Choroid plexus epithelial cell (primary cell): Measurements from ENCODE around the gene TRAF3IP1.

Experiments used
- DNase-seq: peaks from one replicate; pipeline ENCODE4 v3.0.0-alpha.2; 2010; ENCODE audit warnings: low read depth
- H3K4me3 ChIP-seq: 2 replicates; pipeline ENCODE4 v1.5.1; 2011; ENCODE audit warnings: low read depth, mild to moderate bottlenecking, control low read depth, low read length, moderate library complexity
- CTCF ChIP-seq: conservative IDR thresholded peaks from 2 replicates; pipeline ENCODE4 v1.5.1; 2011; ENCODE audit warnings: low read depth, mild to moderate bottlenecking, control low read depth, inconsistent platforms, low read length, moderate library complexity

Gene TRAF3IP1

GRCh38 chr2:238288650-238289573 lies 31.4 kb upstream of the TRAF3IP1 start:
- H3K4me3 ChIP-seq = peak overlapping the region; percentile 80
- peak; percentile 99 for DNase-seq
- peak; percentile 25 for TF ChIP-seq CTCF

- TF ChIP-seq CTCF = no peak
- DNase-seq = no peak
- H3K4me3 ChIP-seq = peak overlapping the region; percentile 80
Measured at GRCh38 chr2:238289574-238289973, 30.7 kb upstream of the TRAF3IP1 start.

GRCh38 chr2:238290091-238290509 lies 30.2 kb upstream of the TRAF3IP1 start:
- no peak for TF ChIP-seq CTCF
- no peak overlapping the region for H3K4me3 ChIP-seq
- DNase-seq = no peak

- TF ChIP-seq CTCF = no peak
- DNase-seq = no peak
- no peak overlapping the region for H3K4me3 ChIP-seq
Measured at GRCh38 chr2:238290715-238291549, 29.4 kb upstream of the TRAF3IP1 start.

GRCh38 chr2:238291550-238292281 lies 28.6 kb upstream of the TRAF3IP1 start:
- no peak for DNase-seq
- no peak overlapping the region for H3K4me3 ChIP-seq
- no peak for TF ChIP-seq CTCF

- DNase-seq = no peak
- H3K4me3 ChIP-seq = no peak overlapping the region
- TF ChIP-seq CTCF = no peak
Measured at GRCh38 chr2:238294046-238294392, 26.3 kb upstream of the TRAF3IP1 start.
